ENCODE measurements around the gene CDC16. TPM values are rescaled to one million over a fixed set of nuclear protein-coding genes. Genes with fewer than 3 reads are reported as not detected.

The CDC16 gene
- total RNA-seq, 1 experiment from 2014 or later: 71.6 TPM

DNA sequence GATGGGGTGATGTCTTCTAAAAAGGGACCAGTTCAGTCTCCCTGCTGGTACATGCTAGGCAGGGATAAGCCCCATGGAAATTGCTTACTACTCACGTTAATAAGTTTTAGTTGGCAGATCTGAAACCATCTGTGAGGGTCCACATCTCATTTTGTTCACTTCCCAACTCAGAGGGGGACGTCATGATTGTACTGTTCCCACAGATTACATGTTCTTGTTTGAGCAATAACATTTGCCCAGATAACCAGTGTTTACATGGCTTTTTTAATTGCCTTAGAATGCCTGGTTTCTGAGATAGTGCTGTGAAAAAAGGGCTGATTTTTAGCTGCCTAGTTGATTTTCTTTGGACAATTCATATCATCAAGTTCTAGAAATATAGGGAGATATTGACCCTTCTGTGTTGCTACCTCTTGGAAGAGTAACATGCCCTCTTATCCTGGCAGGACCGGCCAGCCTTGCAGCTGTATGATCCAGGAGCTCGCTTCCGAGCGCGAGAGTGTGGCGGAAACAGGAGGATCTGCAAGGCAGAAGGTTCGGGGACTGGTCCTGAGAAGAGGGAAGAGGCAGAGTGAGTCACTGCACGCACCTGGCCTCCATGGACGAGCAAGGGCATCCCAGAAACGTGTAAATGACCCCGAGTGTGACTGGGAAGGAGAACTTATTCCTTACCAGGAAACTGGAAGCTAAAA, 69.8 kb downstream of the CDC16 start:
- no peak for DNase-seq
- Histone ChIP-seq H3K27me3 (no peaks in the 10 kb centered on the region), H3K9me3 (no peaks in the 10 kb centered on the region), H3K4me3 (no peak overlapping the region), H3K36me3 (peaks cover 13% of the 10 kb centered on the region)

DNA sequence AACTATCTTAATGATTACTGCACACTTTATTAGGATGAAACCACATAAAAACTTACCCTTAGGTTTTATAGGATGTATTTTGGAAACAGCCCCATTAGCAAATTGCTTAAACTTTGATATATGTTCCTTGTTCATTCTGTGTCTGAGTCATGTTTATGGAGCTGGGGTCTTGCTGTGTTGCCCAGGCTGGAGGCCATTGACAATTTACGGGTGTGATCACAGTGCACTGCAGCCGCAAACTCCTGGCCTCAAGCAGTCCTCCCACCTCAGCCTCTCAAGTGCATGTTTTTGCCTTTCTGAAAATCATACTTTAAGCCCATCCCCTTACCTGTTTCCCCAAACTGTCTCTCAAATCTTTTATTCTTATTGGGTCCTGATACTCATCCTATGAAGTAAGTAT, 74.4 kb downstream of the CDC16 start:
- Histone ChIP-seq H3K9me3 (no peaks in the 10 kb centered on the region), H3K27me3 (no peaks in the 10 kb centered on the region), H3K4me3 (no peak overlapping the region), H3K36me3 (peaks cover 4% of the 10 kb centered on the region)
- no peak for DNase-seq

- no peaks in the 10 kb centered on the region for H3K27me3 ChIP-seq
- H3K4me3 ChIP-seq: no peak overlapping the region
- peaks cover 6% of the 10 kb centered on the region for H3K36me3 ChIP-seq
- no peaks in the 10 kb centered on the region for H3K9me3 ChIP-seq
- no peak for DNase-seq
These were observed 75.2 kb downstream of the CDC16 start for GRCh38 chr13:114309806-114310410.

DNA sequence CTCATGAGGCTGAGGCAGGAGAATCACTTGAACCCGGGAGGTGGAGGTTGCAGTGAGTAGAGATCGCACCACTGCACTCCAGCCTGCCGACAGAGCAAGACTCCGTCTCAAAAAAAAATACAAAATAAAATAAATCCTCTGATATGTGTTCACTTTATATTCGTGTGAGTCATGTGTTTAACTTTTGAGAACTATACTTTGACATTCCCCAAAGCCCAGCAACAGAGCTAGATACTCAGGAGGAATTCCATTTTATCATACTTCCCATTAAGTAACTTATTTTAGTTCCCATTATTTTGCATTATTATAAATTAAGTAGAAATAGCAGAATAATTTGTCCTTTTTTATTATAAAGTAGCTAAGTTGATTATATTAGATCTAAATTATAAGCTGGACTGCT, 76.3 kb downstream of the CDC16 start:
- DNase-seq: no peak
- no peaks in the 10 kb centered on the region for H3K27me3 ChIP-seq
- H3K9me3 ChIP-seq: no peaks in the 10 kb centered on the region
- H3K4me3 ChIP-seq: no peak overlapping the region
- peaks cover 2% of the 10 kb centered on the region for H3K36me3 ChIP-seq

GRCh38 chr13:114311387-114311786, 76.7 kb downstream of the CDC16 start:
- DNase-seq: no peak
- Histone ChIP-seq H3K9me3 (no peaks in the 10 kb centered on the region), H3K36me3 (peaks cover 6% of the 10 kb centered on the region), H3K4me3 (no peak overlapping the region), H3K27me3 (no peaks in the 10 kb centered on the region)

DNA sequence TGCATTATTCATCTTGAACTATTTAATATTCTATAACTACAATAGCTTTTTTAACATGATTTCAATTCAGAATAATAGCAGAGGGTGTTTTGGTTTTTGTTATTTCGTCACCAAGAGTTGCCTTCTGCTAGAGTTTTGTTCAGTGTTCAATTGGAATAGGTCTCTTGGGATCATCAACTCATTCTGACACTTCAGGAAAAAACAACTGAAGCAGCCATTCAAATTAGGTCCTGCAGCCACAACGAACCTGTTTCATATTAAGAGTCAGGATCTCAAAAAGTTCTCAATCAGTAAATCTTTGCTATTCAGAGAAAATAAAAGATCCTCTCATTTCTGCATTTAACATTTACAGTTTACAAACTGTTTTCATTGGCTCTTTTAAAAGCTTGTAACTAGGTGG, 77.2 kb downstream of the CDC16 start:
- Histone ChIP-seq H3K27me3 (no peaks in the 10 kb centered on the region), H3K9me3 (no peaks in the 10 kb centered on the region), H3K4me3 (no peak overlapping the region), H3K36me3 (peaks cover 11% of the 10 kb centered on the region)
- no peak for DNase-seq

DNA sequence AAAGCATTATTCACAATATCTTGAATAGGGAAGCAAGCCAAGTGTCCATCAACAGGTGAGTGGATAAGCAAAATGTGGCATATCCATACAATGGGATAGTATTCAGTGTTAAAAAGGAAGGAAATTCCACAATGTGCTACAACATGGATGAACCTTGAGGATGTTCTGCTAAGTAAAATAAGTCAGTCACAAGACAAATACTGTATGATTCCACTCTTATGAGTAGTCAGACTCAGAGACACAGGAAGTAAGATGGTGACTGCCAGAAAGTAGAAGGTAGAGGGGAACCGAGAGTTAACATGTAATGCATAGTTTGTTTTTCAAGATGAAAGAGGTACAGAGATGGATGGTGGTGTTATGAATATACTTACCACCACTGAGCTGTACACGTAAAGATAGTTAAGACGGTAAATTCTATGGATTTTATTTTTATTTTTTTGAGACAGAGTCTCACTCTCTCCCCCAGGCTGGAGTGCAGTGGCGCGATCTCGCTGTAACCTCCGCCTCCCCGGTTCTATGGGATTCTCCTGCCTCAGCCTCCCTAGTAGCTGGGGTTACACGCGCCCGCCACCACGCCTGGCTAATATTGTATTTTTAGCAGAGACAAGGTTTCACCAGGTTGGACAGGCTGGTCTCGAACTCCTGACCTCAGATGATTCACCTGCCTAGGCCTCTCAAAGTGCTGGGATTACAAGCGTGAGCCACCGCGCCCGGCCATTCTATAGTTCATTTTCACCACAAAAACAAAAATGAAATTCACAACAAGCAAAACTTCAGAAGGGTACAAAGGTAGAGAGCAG, 78.6 kb downstream of the CDC16 start:
- no peaks in the 10 kb centered on the region for H3K9me3 ChIP-seq
- peak overlapping the region; percentile 94 for H3K4me3 ChIP-seq
- peaks cover 14% of the 10 kb centered on the region for H3K36me3 ChIP-seq
- DNase-seq: no peak
- H3K27me3 ChIP-seq: no peaks in the 10 kb centered on the region

DNA sequence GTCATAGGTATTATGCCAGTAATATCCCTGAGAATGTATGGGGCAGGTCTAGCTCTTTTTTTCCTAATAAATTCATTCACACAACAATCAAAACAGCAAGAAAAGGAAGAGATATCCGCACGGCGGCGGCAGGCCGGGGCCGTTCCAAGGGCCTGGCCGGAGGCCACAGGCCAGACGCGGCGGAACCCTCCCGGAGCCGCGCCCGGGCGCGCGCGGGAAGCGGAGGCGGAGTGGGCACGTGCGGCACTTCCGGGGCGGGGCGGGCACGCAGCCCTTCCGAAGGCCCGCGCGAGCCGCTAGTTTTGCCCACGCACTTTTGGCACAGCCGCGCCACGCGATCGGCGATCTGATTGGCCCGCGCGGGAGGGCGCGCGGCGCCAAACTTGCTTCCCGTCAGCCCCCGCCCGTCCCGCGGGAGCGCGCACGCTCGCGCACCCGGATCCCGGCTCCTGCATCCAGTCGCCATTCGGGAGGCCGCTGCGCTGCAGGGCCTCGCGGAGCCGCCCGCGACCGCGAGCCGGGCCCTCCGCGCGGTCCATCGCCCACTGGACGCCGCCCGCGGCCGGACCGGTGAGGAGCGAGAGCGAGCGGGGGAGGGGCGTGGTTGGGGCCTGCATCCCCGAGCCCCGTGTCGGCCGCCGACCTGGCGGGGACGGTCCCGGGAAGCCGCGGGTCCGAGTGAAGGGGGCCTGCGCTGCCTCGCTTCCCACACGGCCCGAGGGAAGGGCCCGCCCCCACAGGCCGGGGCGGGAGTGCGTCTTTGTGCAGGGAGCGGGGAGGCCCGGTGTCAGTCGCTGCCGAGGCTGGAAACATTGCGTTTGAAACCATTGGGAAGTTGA, 79.6 kb downstream of the CDC16 start, which contains the start of gene CHAMP1:
CHAMP1 (plus strand) TSS at position 430 of the 839 bp plus-strand sequence. CDS start 9,340 bp downstream, outside the sequence.
- Histone ChIP-seq H3K27me3 (no peaks in the 10 kb centered on the region), H3K4me3 (peak within 1 kb of the TSS; percentile 94), H3K9me3 (no peaks in the 10 kb centered on the region), H3K36me3 (peaks cover 14% of the 10 kb centered on the region)
- DNase-seq: peak; percentile 97

DNA sequence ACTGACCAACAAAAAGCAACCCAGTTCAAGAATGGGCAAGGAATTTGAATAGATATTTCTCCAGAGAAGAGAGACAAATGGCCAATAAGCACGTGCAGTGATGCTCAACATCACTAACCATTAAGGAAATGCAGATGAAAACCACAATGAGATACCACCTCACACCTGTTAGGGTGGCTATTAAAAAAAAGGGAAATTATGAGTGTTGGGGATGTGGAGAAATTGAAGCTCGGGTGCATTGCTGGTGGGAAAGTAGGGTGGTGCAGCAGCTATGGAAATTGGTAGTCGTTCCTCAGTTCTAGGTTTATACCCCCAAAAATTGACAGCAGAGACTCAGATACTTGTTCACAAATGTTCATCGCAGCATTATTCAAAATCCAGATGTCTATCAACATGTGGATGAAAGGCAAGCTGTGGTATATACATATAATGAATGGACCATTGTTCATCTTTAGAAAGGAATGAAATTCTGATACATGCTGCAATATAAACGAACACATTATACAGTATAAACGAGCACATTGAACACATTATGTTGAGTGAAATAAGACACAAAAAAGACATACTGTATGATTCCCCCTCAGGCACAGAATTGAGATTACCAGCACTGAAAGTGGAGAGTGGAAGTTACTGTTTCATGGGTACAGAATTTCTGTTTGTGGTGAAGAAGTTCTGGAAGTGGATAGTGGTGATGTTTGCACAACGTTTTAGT, 80.5 kb downstream of the CDC16 start:
- no peaks in the 10 kb centered on the region for H3K27me3 ChIP-seq
- H3K4me3 ChIP-seq: peak overlapping the region; percentile 94
- DNase-seq: no peak
- H3K9me3 ChIP-seq: no peaks in the 10 kb centered on the region
- H3K36me3 ChIP-seq: peaks cover 21% of the 10 kb centered on the region

GRCh38 chr13:114318624-114319023, 83.9 kb downstream of the CDC16 start:
- Histone ChIP-seq H3K9me3 (peaks cover 2% of the 10 kb centered on the region; the same call in 1 of the 2 replicates), H3K4me3 (no peak overlapping the region), H3K27me3 (no peaks in the 10 kb centered on the region), H3K36me3 (peaks cover 47% of the 10 kb centered on the region)
- no peak for DNase-seq

DNA sequence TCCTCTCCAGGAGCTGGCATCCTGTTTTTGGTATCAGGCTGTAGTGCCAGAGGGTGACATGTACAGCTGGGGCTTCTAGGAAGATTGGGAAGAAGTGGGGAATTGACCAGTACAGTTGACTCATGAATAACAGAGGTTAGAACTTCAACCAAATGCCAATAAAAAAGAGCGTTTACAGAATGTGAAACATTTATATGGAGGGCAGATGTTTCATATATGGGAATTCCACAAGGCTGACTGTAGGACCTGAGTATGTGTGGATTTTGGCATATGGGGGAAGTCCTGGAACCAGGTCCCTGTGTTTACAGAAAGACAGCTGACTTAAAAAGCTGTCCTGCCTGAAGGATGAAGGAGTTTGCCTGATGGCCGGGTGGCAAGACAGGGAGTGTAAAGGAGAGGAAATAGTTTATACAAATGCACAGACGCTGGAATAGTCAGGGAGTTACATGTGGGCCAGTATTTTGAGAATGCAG, 84.8 kb downstream of the CDC16 start:
- H3K36me3 ChIP-seq: peaks cover 55% of the 10 kb centered on the region

GRCh38 chr13:114320065-114320464, 85.4 kb downstream of the CDC16 start:
- DNase-seq: no peak
- Histone ChIP-seq H3K4me3 (no peak overlapping the region), H3K9me3 (peaks cover 2% of the 10 kb centered on the region; the same call in 1 of the 2 replicates), H3K27me3 (no peaks in the 10 kb centered on the region), H3K36me3 (peaks cover 58% of the 10 kb centered on the region)

More for the DNA sequence above, 84.8 kb downstream of the CDC16 start:
- peak; percentile 56 for DNase-seq
- Histone ChIP-seq H3K27me3 (no peaks in the 10 kb centered on the region), H3K9me3 (peaks cover 2% of the 10 kb centered on the region; the same call in 1 of the 2 replicates), H3K4me3 (no peak overlapping the region)

- peaks cover 2% of the 10 kb centered on the region; the same call in 1 of the 2 replicates for H3K9me3 ChIP-seq
- no peak overlapping the region for H3K4me3 ChIP-seq
- peaks cover 67% of the 10 kb centered on the region for H3K36me3 ChIP-seq
- H3K27me3 ChIP-seq: no peaks in the 10 kb centered on the region
- DNase-seq: no peak
These were observed 86.6 kb downstream of the CDC16 start for GRCh38 chr13:114321256-114321655.
